Endothelial cell (in vitro differentiated cells): Measurements from ENCODE around the gene TMPRSS7. TPM values are rescaled to one million over a fixed set of nuclear protein-coding genes. Genes with fewer than 3 reads are reported as not detected.

Source experiments
- DNase-seq: peaks from one replicate; pipeline ENCODE4 v3.0.0; 2021; ENCODE audit warnings: low spot score
- H3K27ac Mint-ChIP-seq: one replicate; pipeline ENCODE4 v1.8.0; 2021; ENCODE audit warnings: mixed read lengths, inconsistent platforms; ENCODE audit not compliant: unreplicated experiment
- H3K27me3 Mint-ChIP-seq: one replicate; pipeline ENCODE4 v1.8.0; 2021; ENCODE audit warnings: mild to moderate bottlenecking, moderate library complexity, mixed read lengths, inconsistent platforms; ENCODE audit not compliant: unreplicated experiment
- H3K36me3 Mint-ChIP-seq: one replicate; pipeline ENCODE4 v1.8.0; 2021; ENCODE audit warnings: mild to moderate bottlenecking, low read depth, mixed read lengths, inconsistent platforms; ENCODE audit not compliant: unreplicated experiment
- H3K4me1 Mint-ChIP-seq: one replicate; pipeline ENCODE4 v1.8.0; 2021; ENCODE audit warnings: mild to moderate bottlenecking, mixed read lengths, inconsistent platforms; ENCODE audit not compliant: unreplicated experiment
- H3K4me3 Mint-ChIP-seq: one replicate; pipeline ENCODE4 v1.8.0; 2021; ENCODE audit warnings: mild to moderate bottlenecking, mixed read lengths, inconsistent platforms; ENCODE audit not compliant: unreplicated experiment
- H3K9me3 Mint-ChIP-seq: one replicate; pipeline ENCODE4 v1.8.0; 2021; ENCODE audit warnings: mixed read lengths, inconsistent platforms; ENCODE audit not compliant: unreplicated experiment
- CTCF ChIP-seq: fragments of 200-600 bp; sonication (generic); IDR thresholded peaks from one replicate; pipeline ENCODE4 v1.5.0; 2021; ENCODE audit warnings: antibody characterized with exemption; ENCODE audit not compliant: unreplicated experiment
- total RNA-seq: library from RNA; stranded (reverse); fragmentation: NEBNext Ultra II Directional; extraction: Animal tissue kit (Norgen Biotek cat#: 25700); gene quantifications from one replicate; pipeline ENCODE4 v1.2.1, GENCODE V29; 2021; ENCODE audit not compliant: unreplicated experiment

The TMPRSS7 gene
- total RNA-seq, 1 donor from 2014 or later: not detected

DNA sequence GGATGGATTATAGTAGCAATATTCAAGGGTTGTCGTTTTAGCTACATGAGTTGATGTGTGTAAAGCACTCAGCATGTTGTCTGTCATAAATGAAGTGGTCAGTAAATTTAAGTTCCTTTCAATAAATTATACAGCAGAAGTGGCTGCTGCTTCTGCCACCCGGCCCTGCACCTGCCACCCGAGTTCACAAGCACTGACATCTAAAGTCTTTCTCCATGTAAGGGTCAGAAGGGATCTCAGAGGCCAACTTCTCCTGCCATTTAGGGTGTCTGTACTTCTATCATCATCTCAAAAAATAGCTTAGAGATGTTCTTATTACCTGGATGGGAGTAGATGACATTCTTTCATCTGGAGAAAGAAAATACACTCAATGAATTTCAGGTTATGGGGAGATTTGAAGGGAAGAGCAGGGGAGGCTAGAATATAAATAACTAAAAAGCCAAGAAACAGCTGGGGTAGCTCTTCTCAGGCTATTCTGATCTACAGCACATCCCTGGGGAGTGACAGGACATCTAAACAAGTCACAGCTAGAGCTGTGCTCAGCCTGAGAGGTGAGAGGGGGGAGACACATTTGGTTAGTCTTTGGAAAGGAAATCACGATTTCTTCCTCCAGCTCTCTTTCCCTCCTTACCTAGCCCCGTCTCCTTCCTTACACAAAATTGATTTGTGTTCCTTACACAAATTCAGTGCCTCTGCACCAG is 90.5 kb downstream of the TMPRSS7 start:
- Mint-ChIP-seq H3K36me3 (no peaks in the 10 kb centered on the region), H3K4me1 (peaks cover 24% of the 10 kb centered on the region), H3K9me3 (no peaks in the 10 kb centered on the region), H3K27ac (no peak overlapping the region), H3K4me3 (no peak overlapping the region), H3K27me3 (no peaks in the 10 kb centered on the region)
- no peak for DNase-seq
- TF ChIP-seq CTCF: no peak

GRCh38 chr3:112126511-112126911 is 92.0 kb downstream of the TMPRSS7 start:
- Mint-ChIP-seq H3K36me3 (no peaks in the 10 kb centered on the region), H3K9me3 (no peaks in the 10 kb centered on the region), H3K27ac (no peak overlapping the region), H3K4me1 (peaks cover 24% of the 10 kb centered on the region), H3K4me3 (no peak overlapping the region), H3K27me3 (no peaks in the 10 kb centered on the region)
- DNase-seq: no peak
- TF ChIP-seq CTCF: no peak

DNA sequence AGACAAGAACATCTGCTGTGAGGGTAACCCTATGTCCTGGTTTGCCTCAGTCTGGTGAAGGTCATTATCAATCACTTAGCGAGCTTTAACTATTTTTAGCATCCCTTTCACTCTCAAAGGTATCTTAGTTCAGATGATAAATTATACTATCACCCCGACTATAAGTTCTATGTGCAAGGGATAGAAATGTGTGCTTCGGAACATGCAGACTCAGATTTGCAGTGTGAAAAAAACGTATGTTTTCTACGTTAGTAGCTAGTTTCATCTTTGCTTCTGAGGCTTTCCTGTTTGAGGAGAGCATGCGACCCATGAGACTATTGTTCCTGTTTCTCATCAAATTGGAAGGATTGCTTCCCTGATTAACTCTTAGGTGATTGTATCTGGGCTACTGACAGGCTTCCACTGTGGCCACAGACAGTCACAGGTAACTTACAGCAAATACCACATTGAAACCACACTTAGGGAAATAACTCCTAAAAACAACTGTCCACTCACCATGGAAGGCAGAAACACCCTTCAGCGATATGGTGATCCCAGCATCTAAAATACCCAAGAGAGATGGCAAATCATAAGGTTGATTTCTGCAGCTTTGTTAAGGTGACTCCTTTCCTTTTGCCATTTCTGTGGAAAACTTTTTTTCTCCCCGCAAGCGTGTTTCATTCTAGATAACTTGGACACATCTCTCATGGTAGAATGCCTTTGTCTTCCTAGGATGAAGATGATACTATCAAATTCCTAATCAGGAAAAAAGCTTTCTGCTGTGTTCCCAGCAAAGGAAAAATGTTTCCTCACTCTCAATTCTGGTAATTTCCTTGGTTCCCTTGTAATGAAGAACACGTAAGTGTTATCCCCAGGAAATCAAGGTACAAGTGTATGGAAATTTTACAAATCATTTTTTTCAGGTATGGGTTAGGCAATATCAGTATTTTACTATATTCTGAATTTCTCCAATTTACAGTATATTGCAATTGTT is 93.3 kb downstream of the TMPRSS7 start:
- Mint-ChIP-seq H3K4me1 (peaks cover 25% of the 10 kb centered on the region), H3K27me3 (no peaks in the 10 kb centered on the region), H3K36me3 (no peaks in the 10 kb centered on the region), H3K4me3 (no peak overlapping the region), H3K9me3 (no peaks in the 10 kb centered on the region), H3K27ac (no peak overlapping the region)
- no peak for DNase-seq
- TF ChIP-seq CTCF: no peak

DNA sequence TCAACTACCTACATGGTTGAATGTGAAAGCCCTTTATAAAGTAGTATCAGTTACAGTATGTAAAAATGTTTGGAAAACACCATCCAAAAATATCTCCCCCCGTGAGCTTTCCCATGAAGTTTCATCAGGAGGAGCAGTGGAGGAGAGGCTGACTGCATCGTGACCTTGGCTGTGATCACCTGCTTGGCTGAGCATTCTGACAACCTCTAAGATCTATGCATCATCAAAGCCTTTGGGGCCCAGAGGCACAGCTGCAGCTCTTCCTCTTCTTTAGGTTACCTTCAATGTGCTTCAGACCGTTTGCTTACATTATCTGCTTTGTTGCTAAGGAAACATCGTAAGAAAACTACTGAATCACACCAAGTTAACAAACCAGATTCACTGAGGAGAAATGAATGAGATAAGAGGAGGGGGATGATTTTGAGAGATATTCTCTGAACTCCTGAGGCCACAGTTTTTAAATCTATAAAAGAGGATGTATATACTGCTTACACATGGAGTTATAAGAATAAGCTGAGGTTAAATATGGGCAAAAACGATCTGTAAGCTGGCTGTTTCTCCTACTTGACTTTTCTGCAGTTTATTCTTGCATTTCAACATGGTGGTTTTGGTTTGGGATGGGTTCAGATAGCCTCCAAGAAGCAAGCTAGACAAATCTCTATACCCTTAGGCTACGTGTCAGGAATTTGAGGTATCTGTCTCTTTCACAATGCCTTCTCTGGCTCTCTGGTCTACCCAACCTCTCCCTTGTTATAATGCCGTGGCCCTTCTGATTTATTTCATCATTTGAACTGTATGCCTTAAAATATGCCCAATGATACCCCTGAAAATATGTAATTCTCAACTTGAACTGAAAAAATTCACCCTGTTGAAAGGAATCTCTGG is 94.5 kb downstream of the TMPRSS7 start:
- H3K27me3 Mint-ChIP-seq: peaks cover 2% of the 10 kb centered on the region
- no peak for DNase-seq
- peaks cover 30% of the 10 kb centered on the region for H3K4me1 Mint-ChIP-seq
- TF ChIP-seq CTCF: no peak
- no peak overlapping the region for H3K4me3 Mint-ChIP-seq
- no peaks in the 10 kb centered on the region for H3K36me3 Mint-ChIP-seq
- peak overlapping the region; percentile 5 for H3K27ac Mint-ChIP-seq
- no peaks in the 10 kb centered on the region for H3K9me3 Mint-ChIP-seq
